CD14-positive monocyte (primary cell): Measurements from ENCODE around the gene ACTL10. TPM values are rescaled to one million over a fixed set of nuclear protein-coding genes. Genes with fewer than 3 reads are reported as not detected.
A peak's percentile ranks its signal among the peaks of the same experiment; 100 is the strongest.

ENCODE experiments used
- DNase-seq, 3 donors: peaks; one replicate each; pipeline ENCODE4 v3.0.0-alpha.2; 2011 to 2022
- H2AFZ ChIP-seq: 2 replicates; pipeline ENCODE4 v1.6.0; 2012; ENCODE audit warnings: mild to moderate bottlenecking, low read depth, low read length, inconsistent platforms; ENCODE audit not compliant: insufficient read depth, poor library complexity, severe bottlenecking
- H3K27ac ChIP-seq, 2 donors: 1 replicate in 1 of 2; 2 replicates in 1 of 2; pipeline ENCODE4 v1.5.1; 2012 to 2013; ENCODE audit warnings: low read length in 2 of 2, control low read depth in 1 of 2, inconsistent platforms in 1 of 2, low read depth in 1 of 2, mild to moderate bottlenecking in 1 of 2
- H3K27me3 ChIP-seq, 2 donors: one replicate each; pipeline versions ENCODE4 v1.6.0 to v1.6.1; 2011 to 2013; ENCODE audit warnings: low read length in 2 of 2; ENCODE audit not compliant: control insufficient read depth in 2 of 2, insufficient read depth in 2 of 2
- H3K36me3 ChIP-seq, 2 donors: replicated peaks in 1 of 2; 1 replicate in 1 of 2; 2 replicates in 1 of 2; pipeline versions ENCODE4 v1.5.1 to v1.6.1; 2012 to 2013; ENCODE audit warnings: low read length in 2 of 2, control low read depth in 1 of 2, inconsistent platforms in 1 of 2, mild to moderate bottlenecking in 1 of 2; ENCODE audit not compliant: insufficient read depth in 2 of 2, control insufficient read depth in 1 of 2
- H3K4me1 ChIP-seq, 2 donors: 1 replicate in 1 of 2; 2 replicates in 1 of 2; pipeline versions ENCODE4 v1.5.1 to v1.6.1; 2012 to 2013; ENCODE audit warnings: low read length in 2 of 2, control low read depth in 1 of 2, inconsistent platforms in 1 of 2, mild to moderate bottlenecking in 1 of 2, moderate library complexity in 1 of 2; ENCODE audit not compliant: insufficient read depth in 2 of 2, control insufficient read depth in 1 of 2
- H3K4me2 ChIP-seq: replicated peaks from 2 replicates; pipeline ENCODE3; 2012; ENCODE audit warnings: low read length, moderate library complexity, mild to moderate bottlenecking; ENCODE audit not compliant: poor library complexity, severe bottlenecking; ENCODE audit errors: extremely low read depth
- H3K4me3 ChIP-seq, 3 experiments: fragments of 200-600 bp in 1 of 3; sonication (generic) in 1 of 3; replicated peaks in 1 of 3; 1 replicate in 2 of 3; 2 replicates in 1 of 3; pipeline ENCODE4 v1.5.1; 2011 to 2013; ENCODE audit warnings: low read length in 3 of 3, mild to moderate bottlenecking in 3 of 3, control low read depth in 2 of 3, low read depth in 2 of 3, inconsistent platforms in 1 of 3, moderate library complexity in 1 of 3
- H3K79me2 ChIP-seq: 2 replicates; pipeline ENCODE4 v1.6.0; 2012; ENCODE audit warnings: mild to moderate bottlenecking, control low read depth, inconsistent platforms, low read length, moderate library complexity; ENCODE audit not compliant: insufficient read depth
- H3K9ac ChIP-seq: 2 replicates; pipeline ENCODE4 v1.6.0; 2017; ENCODE audit warnings: low read length, mild to moderate bottlenecking; ENCODE audit not compliant: insufficient read depth, poor library complexity, severe bottlenecking
- H3K9me3 ChIP-seq, 2 donors: replicated peaks in 1 of 2; 1 replicate in 1 of 2; 2 replicates in 1 of 2; pipeline versions ENCODE4 v1.5.1 to v1.6.1; 2012 to 2013; ENCODE audit warnings: low read length in 2 of 2, control low read depth in 1 of 2; ENCODE audit not compliant: control insufficient read depth in 1 of 2, insufficient read depth in 1 of 2
- H4K20me1 ChIP-seq: 2 replicates; pipeline ENCODE4 v1.6.0; 2012; ENCODE audit warnings: mild to moderate bottlenecking, low read length, control low read depth, moderate library complexity; ENCODE audit not compliant: insufficient read depth
- H3K27ac Mint-ChIP-seq, 7 donors: one replicate each; pipeline ENCODE4 v1.8.0; 2020; ENCODE audit warnings: mild to moderate bottlenecking in 7 of 7, mixed read lengths in 7 of 7, moderate library complexity in 6 of 7, inconsistent platforms in 2 of 7
- H3K27me3 Mint-ChIP-seq, 3 donors: one replicate each; pipeline ENCODE4 v1.8.0; 2021 to 2022; ENCODE audit warnings: low read depth in 3 of 3, mild to moderate bottlenecking in 3 of 3, mixed read lengths in 3 of 3, moderate library complexity in 3 of 3, inconsistent platforms in 1 of 3
- H3K36me3 Mint-ChIP-seq, 2 donors: one replicate each; pipeline ENCODE4 v1.8.0; 2020; ENCODE audit warnings: mixed read lengths in 2 of 2, inconsistent platforms in 1 of 2, mild to moderate bottlenecking in 1 of 2
- H3K4me1 Mint-ChIP-seq: one replicate; pipeline ENCODE4 v1.8.0; 2020; ENCODE audit warnings: mild to moderate bottlenecking, mixed read lengths
- H3K4me3 Mint-ChIP-seq, 2 donors: one replicate each; pipeline ENCODE4 v1.8.0; 2020; ENCODE audit warnings: mild to moderate bottlenecking in 2 of 2, mixed read lengths in 2 of 2, moderate library complexity in 1 of 2
- H3K9me3 Mint-ChIP-seq, 7 donors: one replicate each; pipeline ENCODE4 v1.8.0; 2020 to 2022; ENCODE audit warnings: mixed read lengths in 7 of 7, mild to moderate bottlenecking in 6 of 7, moderate library complexity in 6 of 7, inconsistent platforms in 2 of 7
- CTCF ChIP-seq: fragments of 200-600 bp; IDR thresholded peaks from one replicate; pipeline ENCODE4 v1.8.0; 2022; ENCODE audit warnings: antibody characterized with exemption, mild to moderate bottlenecking
- WGBS: methylation state at CpG from one replicate; pipeline ENCODE4 v1.1.5; 2013; ENCODE audit warnings: missing lambda C conversion rate; ENCODE audit not compliant: insufficient coverage; 5-methylcytosine and 5-hydroxymethylcytosine counted together
- intact Hi-C, 2 donors: fragments of 100-400 bp; cut with micrococcal nuclease; formaldehyde crosslinking; loops; one replicate each; pipeline versions ENCODE4 v1.15.0 to v1.15.1; 2023
- polyA plus RNA-seq, 3 donors: library from polyadenylated mRNA; depleted of rRNA in 1 of 3; unstranded in 2 of 3; stranded (reverse) in 1 of 3; fragments of 300-500 nt in 2 of 3; fragments of >200 nt in 1 of 3; fragmentation: Illumina TruSeq in 2 of 3; gene quantifications; 1 replicate in 2 of 3; 2 replicates in 1 of 3; pipeline ENCODE4 v1.2.3, GENCODE V29; 2012 to 2021

The ACTL10 gene
- polyA plus RNA-seq, 3 donors = 0.31 to 1.2 (median 1.1) TPM

GRCh38 chr20:33681728-33682353 is 15.1 kb downstream of the ACTL10 start:
- no peak overlapping the region for H2AFZ ChIP-seq
- H3K27ac Mint-ChIP-seq = peak overlapping the region in 5 of 7 donors; percentile 33 to 73 (median 51)
- peaks cover 20% of the 10 kb centered on the region for H3K4me1 Mint-ChIP-seq
- peaks cover 16 to 24% of the 10 kb centered on the region in 2 donors for H3K4me1 ChIP-seq
- TF ChIP-seq CTCF = no peak
- no peak overlapping the region for H3K9ac ChIP-seq
- peaks cover 50% of the 10 kb centered on the region for H3K79me2 ChIP-seq
- no peak for DNase-seq
- no peak overlapping the region for H3K4me3 ChIP-seq
- no peak overlapping the region for H3K4me2 ChIP-seq
- peaks cover 0 to 2% (median 0%) of the 10 kb centered on the region in 3 donors for H3K27me3 Mint-ChIP-seq
- intact Hi-C loops = loop anchor here in 1 of 2 donors (10.0 kb wide), 1 partner anchor 53 kb away; the partner anchor contains the start of gene ZNF341
- H4K20me1 ChIP-seq = no peaks in the 10 kb centered on the region
- no peak overlapping the region for H3K27ac ChIP-seq
- H3K9me3 Mint-ChIP-seq = no peaks in the 10 kb centered on the region
- H3K4me3 Mint-ChIP-seq = no peak overlapping the region
- peaks cover 6 to 16% of the 10 kb centered on the region in 2 donors for H3K36me3 Mint-ChIP-seq
- H3K36me3 ChIP-seq = no peaks in the 10 kb centered on the region
- no peaks in the 10 kb centered on the region for H3K27me3 ChIP-seq
- H3K9me3 ChIP-seq = no peaks in the 10 kb centered on the region
- 93% methylated on average over 8 of the region's 9 CpGs for WGBS

GRCh38 chr20:33684533-33685327 is 18.0 kb downstream of the ACTL10 start:
- peaks cover 24 to 38% of the 10 kb centered on the region in 2 donors for H3K4me1 ChIP-seq
- H3K79me2 ChIP-seq = peaks cover 50% of the 10 kb centered on the region
- peak overlapping the region; percentile 75 for H3K4me2 ChIP-seq
- H3K27me3 Mint-ChIP-seq = peaks cover 0 to 2% (median 0%) of the 10 kb centered on the region in 3 donors
- H3K9ac ChIP-seq = no peak overlapping the region
- WGBS = 66% methylated on average over 8 of the region's 10 CpGs
- intact Hi-C loops = loop anchor here (5.0 to 10.0 kb wide), 2 partner anchors 38 to 50 kb away; partner anchors contain the start of genes PXMP4 (in 1 of the 2) and ZNF341 (in 1 of the 2)
- peak overlapping the region in 1 of 2 donors; percentile 31 for H3K4me3 Mint-ChIP-seq
- no peaks in the 10 kb centered on the region for H4K20me1 ChIP-seq
- no peaks in the 10 kb centered on the region for H3K27me3 ChIP-seq
- peak overlapping the region in 1 of 2 donors; percentile 43 for H3K27ac ChIP-seq
- H3K9me3 Mint-ChIP-seq = no peaks in the 10 kb centered on the region
- H3K9me3 ChIP-seq = no peaks in the 10 kb centered on the region
- peak overlapping the region; percentile 72 for H2AFZ ChIP-seq
- H3K4me1 Mint-ChIP-seq = peaks cover 43% of the 10 kb centered on the region
- no peak for DNase-seq
- H3K27ac Mint-ChIP-seq = peak overlapping the region in 3 of 7 donors; percentile 55 to 69 (median 69)
- H3K36me3 Mint-ChIP-seq = peaks cover under 1 to 2% of the 10 kb centered on the region in 2 donors
- no peak for TF ChIP-seq CTCF
- H3K36me3 ChIP-seq = no peaks in the 10 kb centered on the region
- H3K4me3 ChIP-seq = peak overlapping the region in 1 of 3 experiments; percentile 72
